Mucosa of descending colon (tissue), 3 donors: ENCODE measurements around the gene MCUB. TPM values are rescaled to one million over a fixed set of nuclear protein-coding genes. Genes with fewer than 3 reads are reported as not detected.

ENCODE experiments used
- ATAC-seq: fragments of 200-7000 bp; cut with Tn5 transposase; one replicate; pipeline ENCODE4 v1.9.1; 2020; ENCODE audit warnings: mild to moderate bottlenecking, moderate library complexity
- DNase-seq, 3 donors: peaks; one replicate each; pipeline ENCODE4 v3.0.0-alpha.2; 2020
- H3K36me3 ChIP-seq: fragments of 200-600 bp; one replicate; pipeline ENCODE4 v1.8.0; 2021; ENCODE audit warnings: low read depth, mild to moderate bottlenecking
- H3K4me1 ChIP-seq: fragments of 200-600 bp; one replicate; pipeline ENCODE4 v1.8.0; 2021; ENCODE audit warnings: low read depth, mild to moderate bottlenecking
- H3K4me3 ChIP-seq: fragments of 200-600 bp; one replicate; pipeline ENCODE4 v1.8.0; 2021; ENCODE audit warnings: mild to moderate bottlenecking
- H3K9me3 ChIP-seq: fragments of 200-600 bp; one replicate; pipeline ENCODE4 v1.8.0; 2021; ENCODE audit warnings: mild to moderate bottlenecking
- CTCF ChIP-seq: fragments of 200-600 bp; IDR thresholded peaks from one replicate; pipeline ENCODE4 v1.8.0; 2022; ENCODE audit warnings: antibody characterized with exemption, mild to moderate bottlenecking
- intact Hi-C, 2 donors: fragments of 100-400 bp; cut with DNase I in 1 of 2; cut with micrococcal nuclease in 1 of 2; formaldehyde crosslinking; loops; one replicate each; pipeline versions ENCODE4 v1.11.0 to v1.11.1; 2022; cut with DNase I, micrococcal nuclease
- total RNA-seq, 3 donors: library from RNA; stranded (reverse); fragmentation: NEBNext Ultra II Directional in 2 of 3; extraction: Animal tissue kit (Norgen Biotek cat#: 25700) in 2 of 3; gene quantifications; one replicate each; pipeline versions ENCODE4 v1.2.1 to v1.2.4, GENCODE V29; 2021 to 2023
- donor health status: DM: no; HTN: no; CAD: no; lungs with moderate emphysema.
- donor health status: DM: no; HTN: no; CAD: no.
- donor health status: DM: no; HTN: yes; CAD: no.

MCUB gene
- total RNA-seq, 3 donors from 2014 or later = 2.7 to 11.5 (median 6.6) TPM

- DNase-seq (peak; percentile 91 to 95 (median 92)), ATAC-seq (peak; percentile 89)
- Histone ChIP-seq H3K4me1 (peaks cover 49% of the 10 kb centered on the region), H3K9me3 (no peaks in the 10 kb centered on the region), H3K4me3 (peak within 1 kb of the TSS; percentile 48), H3K36me3 (no peaks in the 10 kb centered on the region)
- TF ChIP-seq CTCF = peak; percentile 71
- intact Hi-C loops = no loop called here
Measured at GRCh38 chr4:109702950-109703663, 143.1 kb downstream of the MCUB start, which contains the start of gene CASP6. CASP6 (minus strand) TSS chr4:109703445; CDS start chr4:109703395, 50 bp downstream.

GRCh38 chr4:109703664-109704361 is 143.8 kb downstream of the MCUB start:
- no peak for TF ChIP-seq CTCF
- ATAC-seq (no peak), DNase-seq (no peak)
- Histone ChIP-seq H3K36me3 (no peaks in the 10 kb centered on the region), H3K4me3 (peak overlapping the region; percentile 48), H3K4me1 (peaks cover 46% of the 10 kb centered on the region), H3K9me3 (no peaks in the 10 kb centered on the region)
- intact Hi-C loops = no loop called here

GRCh38 chr4:109708435-109708834 is 148.4 kb downstream of the MCUB start:
- no peaks in the 10 kb centered on the region for H3K9me3 ChIP-seq
- no peak for TF ChIP-seq CTCF
- H3K4me3 ChIP-seq = no peak overlapping the region
- intact Hi-C loops = no loop called here
- ATAC-seq (no peak), DNase-seq (no peak)
- peaks cover 12% of the 10 kb centered on the region for H3K4me1 ChIP-seq
- no peaks in the 10 kb centered on the region for H3K36me3 ChIP-seq

- ATAC-seq (no peak), DNase-seq (no peak)
- H3K36me3 ChIP-seq = no peaks in the 10 kb centered on the region
- intact Hi-C loops = no loop called here
- no peak overlapping the region for H3K4me3 ChIP-seq
- no peaks in the 10 kb centered on the region for H3K9me3 ChIP-seq
- peaks cover 12% of the 10 kb centered on the region for H3K4me1 ChIP-seq
- no peak for TF ChIP-seq CTCF
Measured at GRCh38 chr4:109708990-109709389, 148.9 kb downstream of the MCUB start.

- no peak for DNase-seq
- Histone ChIP-seq H3K9me3 (no peaks in the 10 kb centered on the region), H3K36me3 (no peaks in the 10 kb centered on the region), H3K4me3 (no peak overlapping the region), H3K4me1 (no peaks in the 10 kb centered on the region)
- intact Hi-C loops = no loop called here
- no peak for ATAC-seq
- no peak for TF ChIP-seq CTCF
Measured at GRCh38 chr4:109713500-109713899, 153.5 kb downstream of the MCUB start.
